Gastrocnemius medialis (tissue), 4 donors: ENCODE results near the gene QDPR. TPM values are rescaled to one million over a fixed set of nuclear protein-coding genes. Genes with fewer than 3 reads are reported as not detected.

Source experiments
- ATAC-seq, 2 donors: fragments of 150-250 bp; one replicate each; pipeline ENCODE4 v1.9.1; 2016
- DNase-seq, 2 donors: peaks; one replicate each; pipeline ENCODE4 v3.0.0-alpha.2; 2019
- H3K27ac ChIP-seq, 4 donors: fragments of 200-600 bp; sonication (generic); 1 replicate in 1 of 4; 2 replicates in 3 of 4; pipeline ENCODE4 v1.5.1; 2016 to 2018; ENCODE audit warnings: mild to moderate bottlenecking in 2 of 4, moderate library complexity in 1 of 4
- H3K27me3 ChIP-seq, 3 donors: fragments of 200-600 bp; sonication (generic) in 2 of 3; 1 replicate in 1 of 3; 2 replicates in 2 of 3; pipeline versions ENCODE4 v1.5.1 to v1.6.0; 2016 to 2019; ENCODE audit warnings: mild to moderate bottlenecking in 1 of 3, moderate library complexity in 1 of 3
- H3K36me3 ChIP-seq, 2 donors: fragments of 200-600 bp; sonication (generic) in 1 of 2; one replicate each; pipeline ENCODE4 v1.5.1; 2017 to 2018
- H3K4me1 ChIP-seq, 2 donors: fragments of 200-600 bp; sonication (generic) in 1 of 2; one replicate each; pipeline ENCODE4 v1.5.1; 2016 to 2017; ENCODE audit warnings: mild to moderate bottlenecking in 2 of 2
- H3K4me3 ChIP-seq, 4 donors: fragments of 200-600 bp; sonication (generic) in 3 of 4; 1 replicate in 1 of 4; 2 replicates in 3 of 4; pipeline ENCODE4 v1.5.1; 2016 to 2019; ENCODE audit warnings: mild to moderate bottlenecking in 2 of 4
- H3K9me3 ChIP-seq, 3 donors: fragments of 200-600 bp; sonication (generic) in 2 of 3; 1 replicate in 1 of 3; 2 replicates in 2 of 3; pipeline ENCODE4 v1.5.1; 2016 to 2019
- CTCF ChIP-seq, 5 experiments: fragments of 450-650 bp in 3 of 5; fragments of 200-600 bp in 2 of 5; sonication (generic) in 2 of 5; IDR thresholded peaks in 4 of 5; conservative IDR thresholded peaks in 1 of 5; 1 replicate in 4 of 5; 2 replicates in 1 of 5; pipeline ENCODE4 v1.5.1; 2016 to 2019; ENCODE audit warnings: antibody characterized with exemption in 5 of 5, mild to moderate bottlenecking in 3 of 5, moderate library complexity in 3 of 5
- POLR2A ChIP-seq, 2 donors: fragments of 450-650 bp; IDR thresholded peaks; one replicate each; pipeline ENCODE4 v1.6.1; 2017; ENCODE audit warnings: antibody characterized with exemption in 2 of 2, mild to moderate bottlenecking in 2 of 2, moderate library complexity in 2 of 2
- in situ Hi-C, 4 donors: fragments of 200-750 bp; cut with MboI; loops; one replicate each; pipeline versions ENCODE4 v1.15.0 to v1.8.0; 2017; ENCODE audit warnings: low sequenced_read_pairs in 4 of 4
- intact Hi-C: fragments of 100-400 bp; cut with DNase I; formaldehyde crosslinking; loops from one replicate; pipeline ENCODE4 v1.15.1; 2023; ENCODE audit warnings: low total_unique reads
- total RNA-seq, 4 donors: library from RNA; depleted of rRNA; stranded (reverse); fragments of >200 nt; gene quantifications; one replicate each; pipeline versions ENCODE4 v1.1.0 to v1.2.3, GENCODE V29; 2016

The QDPR gene
- total RNA-seq, 4 donors from 2014 or later: 6.9 to 15.6 (median 9.1) TPM

DNA sequence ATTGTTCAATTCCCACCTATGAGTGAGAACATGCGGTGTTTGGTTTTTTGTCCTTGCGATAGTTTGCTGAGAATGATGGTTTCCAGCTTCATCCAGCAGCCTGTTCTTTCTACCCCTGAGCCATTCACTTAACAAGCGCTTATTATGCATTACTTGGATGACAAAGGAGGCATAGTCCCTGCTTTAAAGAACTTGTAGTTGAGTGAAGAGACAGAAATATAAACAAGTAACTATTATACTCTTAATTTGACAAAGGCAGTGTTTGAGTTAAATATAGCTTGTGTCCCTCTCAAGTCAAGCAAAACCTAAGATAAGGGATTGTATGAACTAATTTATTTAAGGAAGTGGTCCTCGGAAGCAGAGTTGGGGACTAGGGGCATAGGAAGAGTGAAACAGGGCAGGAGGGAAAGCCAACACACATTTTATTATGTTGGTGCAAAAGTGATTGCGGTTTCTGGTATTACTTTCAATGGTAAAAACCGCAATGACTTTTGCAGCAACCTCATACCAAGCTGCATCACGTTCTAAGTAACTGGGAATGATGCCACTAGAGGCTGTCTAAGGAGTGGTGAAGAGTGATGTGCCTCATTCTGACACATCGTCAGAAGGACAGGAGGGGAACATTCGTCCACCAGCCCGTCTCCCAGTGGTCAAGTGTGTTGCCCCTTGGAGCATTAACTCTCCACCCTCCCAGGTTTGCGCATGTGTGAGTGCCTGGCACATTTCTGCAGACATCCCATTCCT, 41.8 kb downstream of the QDPR start:
- intact Hi-C loops (no loop called here), in situ Hi-C loops (loop anchor here in 3 of 4 donors (25.0 kb wide), 2 partner anchors 1183 to 1433 kb away; no protein-coding TSS in a partner anchor)
- Histone ChIP-seq H3K27me3 (no peaks in the 10 kb centered on the region), H3K9me3 (no peaks in the 10 kb centered on the region), H3K27ac (no peak overlapping the region), H3K4me3 (no peak overlapping the region), H3K36me3 (no peaks in the 10 kb centered on the region), H3K4me1 (no peaks in the 10 kb centered on the region)
- no peak for DNase-seq
- no peak for TF ChIP-seq POLR2A (IDR thresholded peaks at IDR 0.05)
- no peak for TF ChIP-seq CTCF (IDR thresholded peaks at IDR 0.05 in 4 of 5, conservative IDR thresholded peaks at IDR 0.05 in 1 of 5)
- ATAC-seq: no peak

DNA sequence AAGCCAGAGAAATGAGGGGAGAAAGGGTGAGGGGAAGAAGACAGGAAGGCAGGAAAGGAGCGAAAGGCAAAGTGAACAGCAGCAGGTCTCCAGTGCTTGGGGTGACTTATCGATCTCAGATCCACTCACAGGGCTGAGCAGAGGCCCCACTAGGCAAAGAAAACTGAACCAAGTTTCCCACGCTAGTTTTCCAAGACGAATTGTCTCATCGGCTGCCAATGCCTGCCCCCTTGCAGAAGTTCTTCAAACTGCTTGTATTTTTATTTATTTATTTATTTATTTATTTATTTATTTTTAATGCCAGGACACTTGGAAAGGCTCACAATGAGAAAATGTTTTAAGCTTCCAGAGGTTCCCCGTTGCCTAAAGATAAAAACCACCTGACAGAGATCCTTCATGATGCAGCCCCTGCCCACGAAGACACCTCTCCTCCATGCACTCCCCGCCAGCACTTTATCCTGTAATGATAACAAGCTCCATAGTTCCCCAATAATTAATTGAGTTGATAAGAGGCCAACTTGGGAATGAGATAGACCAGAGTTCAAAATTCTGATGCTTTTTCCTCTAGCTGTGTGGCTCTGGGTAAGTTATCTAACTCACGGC, 43.2 kb downstream of the QDPR start:
- peak overlapping the region in 1 of 4 donors; percentile 28 for H3K4me3 ChIP-seq
- intact Hi-C loops (no loop called here), in situ Hi-C loops (loop anchor here in 3 of 4 donors (25.0 kb wide), 2 partner anchors 1181 to 1431 kb away; no protein-coding TSS in a partner anchor)
- ATAC-seq (peak in 1 of 2 donors; percentile 30), DNase-seq (no peak)
- H3K4me1 ChIP-seq: no peaks in the 10 kb centered on the region
- H3K27me3 ChIP-seq: no peaks in the 10 kb centered on the region
- H3K27ac ChIP-seq: no peak overlapping the region
- no peaks in the 10 kb centered on the region for H3K36me3 ChIP-seq
- H3K9me3 ChIP-seq: no peaks in the 10 kb centered on the region
- TF ChIP-seq CTCF (IDR thresholded peaks at IDR 0.05 in 4 of 5, conservative IDR thresholded peaks at IDR 0.05 in 1 of 5): peak in 2 of 5 experiments; percentile 50 to 58
- no peak for TF ChIP-seq POLR2A (IDR thresholded peaks at IDR 0.05)

- no peaks in the 10 kb centered on the region for H3K9me3 ChIP-seq
- peaks cover 0 to under 1% of the 10 kb centered on the region in 2 donors for H3K36me3 ChIP-seq
- no peak for ATAC-seq
- H3K27me3 ChIP-seq: no peaks in the 10 kb centered on the region
- no peak for DNase-seq
- in situ Hi-C loops (loop anchor here in 3 of 4 donors (25.0 kb wide), 2 partner anchors 1176 to 1426 kb away; no protein-coding TSS in a partner anchor), intact Hi-C loops (no loop called here)
- H3K27ac ChIP-seq: no peak overlapping the region
- H3K4me1 ChIP-seq: no peaks in the 10 kb centered on the region
- TF ChIP-seq CTCF (IDR thresholded peaks at IDR 0.05 in 4 of 5, conservative IDR thresholded peaks at IDR 0.05 in 1 of 5) (no peak), POLR2A (IDR thresholded peaks at IDR 0.05) (no peak)
- H3K4me3 ChIP-seq: no peak overlapping the region
These were observed 48.3 kb downstream of the QDPR start for GRCh38 chr4:17463606-17464005.

GRCh38 chr4:17450269-17450804, 61.6 kb downstream of the QDPR start:
- TF ChIP-seq CTCF (IDR thresholded peaks at IDR 0.05 in 4 of 5, conservative IDR thresholded peaks at IDR 0.05 in 1 of 5) (no peak), POLR2A (IDR thresholded peaks at IDR 0.05) (no peak)
- intact Hi-C loops: no loop called here

More at GRCh38 chr4:17450269-17450804, 61.6 kb downstream of the QDPR start:
- Histone ChIP-seq H3K9me3 (peaks cover 0 to 4% (median 0%) of the 10 kb centered on the region in 3 donors), H3K27ac (no peak overlapping the region), H3K4me3 (no peak overlapping the region), H3K4me1 (no peaks in the 10 kb centered on the region), H3K27me3 (no peaks in the 10 kb centered on the region), H3K36me3 (no peaks in the 10 kb centered on the region)
- DNase-seq (no peak), ATAC-seq (no peak)
- in situ Hi-C loops: loop anchor here (5.0 to 25.0 kb wide), 3 partner anchors 1158 to 1413 kb away; no protein-coding TSS in a partner anchor
